ENCODE results near the gene MOB3A. TPM values are rescaled to one million over a fixed set of nuclear protein-coding genes. Genes with fewer than 3 reads are reported as not detected.

Gene MOB3A
- total and polyA plus RNA-seq, 2 of the 13 experiments (the other 11 are each of a cell fraction or from before 2014, with no cell fraction given): 3.5 to 17.8 TPM

DNA sequence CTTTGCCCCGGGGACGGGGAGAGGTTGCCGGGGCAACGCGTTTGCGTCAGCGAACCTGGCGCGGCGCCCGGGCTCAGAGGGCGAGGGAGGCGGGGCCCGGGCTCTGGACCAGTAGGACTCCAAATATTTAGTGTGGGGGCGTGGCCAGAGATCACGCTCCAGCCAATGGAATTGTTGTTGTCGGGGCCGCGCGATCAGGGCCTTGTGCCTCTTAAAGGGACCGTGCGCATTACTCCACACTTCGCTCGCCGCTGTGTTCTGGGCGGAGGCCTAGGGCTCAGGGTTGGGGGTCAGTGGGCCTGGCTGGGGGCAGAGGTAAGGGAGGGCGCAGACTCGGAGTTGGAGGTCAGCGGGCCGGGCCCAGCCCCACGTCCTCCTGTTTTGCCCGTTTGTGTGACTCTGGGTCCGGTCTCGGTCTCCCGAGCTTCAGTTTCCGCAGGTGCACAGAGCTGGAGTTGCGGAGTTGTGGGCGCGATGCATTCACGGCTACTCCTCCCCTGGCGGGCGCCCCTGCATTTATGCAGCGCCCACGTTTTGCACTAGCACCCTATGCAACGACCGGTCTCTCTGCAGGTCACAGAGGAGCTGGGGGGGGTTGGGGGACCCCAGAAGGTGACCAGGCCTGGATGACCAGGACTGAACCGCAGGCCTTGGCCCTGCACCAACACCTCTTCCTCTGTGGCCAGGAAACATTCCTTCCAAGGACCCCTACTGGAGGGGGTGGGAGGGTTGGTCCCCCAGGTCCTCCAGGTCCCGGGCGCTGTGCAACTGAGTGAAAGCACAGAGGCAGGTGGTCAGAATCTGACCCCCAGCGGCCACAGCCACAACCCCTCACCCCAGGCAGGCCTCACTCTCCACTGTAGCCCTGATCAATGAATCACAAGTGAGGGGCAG is 34.4 kb downstream of the MOB3A start (continued):
- TF ChIP-seq, protein P1, sequence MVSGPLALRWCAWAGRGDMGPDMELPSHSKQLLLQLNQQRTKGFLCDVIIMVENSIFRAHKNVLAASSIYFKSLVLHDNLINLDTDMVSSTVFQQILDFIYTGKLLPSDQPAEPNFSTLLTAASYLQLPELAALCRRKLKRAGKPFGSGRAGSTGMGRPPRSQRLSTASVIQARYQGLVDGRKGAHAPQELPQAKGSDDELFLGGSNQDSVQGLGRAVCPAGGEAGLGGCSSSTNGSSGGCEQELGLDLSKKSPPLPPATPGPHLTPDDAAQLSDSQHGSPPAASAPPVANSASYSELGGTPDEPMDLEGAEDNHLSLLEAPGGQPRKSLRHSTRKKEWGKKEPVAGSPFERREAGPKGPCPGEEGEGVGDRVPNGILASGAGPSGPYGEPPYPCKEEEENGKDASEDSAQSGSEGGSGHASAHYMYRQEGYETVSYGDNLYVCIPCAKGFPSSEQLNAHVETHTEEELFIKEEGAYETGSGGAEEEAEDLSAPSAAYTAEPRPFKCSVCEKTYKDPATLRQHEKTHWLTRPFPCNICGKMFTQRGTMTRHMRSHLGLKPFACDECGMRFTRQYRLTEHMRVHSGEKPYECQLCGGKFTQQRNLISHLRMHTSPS (CRISPR knock-in tag; IDR thresholded peaks at IDR 0.05; ENCODE audit: low read depth): no peak
- TF ChIP-seq, protein P2, sequence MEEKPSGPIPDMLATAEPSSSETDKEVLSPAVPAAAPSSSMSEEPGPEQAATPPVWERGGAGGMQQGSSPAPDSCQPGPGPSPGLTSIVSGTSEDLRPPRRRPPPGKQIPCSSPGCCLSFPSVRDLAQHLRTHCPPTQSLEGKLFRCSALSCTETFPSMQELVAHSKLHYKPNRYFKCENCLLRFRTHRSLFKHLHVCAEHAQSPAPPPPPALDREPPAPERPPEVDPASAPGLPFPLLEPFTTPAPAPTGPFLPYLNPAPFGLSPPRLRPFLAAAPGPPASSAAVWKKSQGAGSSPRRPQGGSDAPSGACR (CRISPR knock-in tag; IDR thresholded peaks at IDR 0.05): no peak
- TF ChIP-seq TBL1XR1 (IDR thresholded peaks at IDR 0.05; ENCODE audit: borderline replicate concordance, low read length, partially characterized antibody): no peak
- TF ChIP-seq, protein P3, sequence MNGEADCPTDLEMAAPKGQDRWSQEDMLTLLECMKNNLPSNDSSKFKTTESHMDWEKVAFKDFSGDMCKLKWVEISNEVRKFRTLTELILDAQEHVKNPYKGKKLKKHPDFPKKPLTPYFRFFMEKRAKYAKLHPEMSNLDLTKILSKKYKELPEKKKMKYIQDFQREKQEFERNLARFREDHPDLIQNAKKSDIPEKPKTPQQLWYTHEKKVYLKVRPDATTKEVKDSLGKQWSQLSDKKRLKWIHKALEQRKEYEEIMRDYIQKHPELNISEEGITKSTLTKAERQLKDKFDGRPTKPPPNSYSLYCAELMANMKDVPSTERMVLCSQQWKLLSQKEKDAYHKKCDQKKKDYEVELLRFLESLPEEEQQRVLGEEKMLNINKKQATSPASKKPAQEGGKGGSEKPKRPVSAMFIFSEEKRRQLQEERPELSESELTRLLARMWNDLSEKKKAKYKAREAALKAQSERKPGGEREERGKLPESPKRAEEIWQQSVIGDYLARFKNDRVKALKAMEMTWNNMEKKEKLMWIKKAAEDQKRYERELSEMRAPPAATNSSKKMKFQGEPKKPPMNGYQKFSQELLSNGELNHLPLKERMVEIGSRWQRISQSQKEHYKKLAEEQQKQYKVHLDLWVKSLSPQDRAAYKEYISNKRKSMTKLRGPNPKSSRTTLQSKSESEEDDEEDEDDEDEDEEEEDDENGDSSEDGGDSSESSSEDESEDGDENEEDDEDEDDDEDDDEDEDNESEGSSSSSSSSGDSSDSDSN (CRISPR knock-in tag; IDR thresholded peaks at IDR 0.05): peak; percentile 36
- no peak for TF ChIP-seq MEIS2 (CRISPR knock-in tag; IDR thresholded peaks at IDR 0.05)
- TF ChIP-seq ARNTL (CRISPR knock-in tag; IDR thresholded peaks at IDR 0.05): peak; percentile 57; the same call in 1 of the 2 replicates
- TF ChIP-seq, protein P4, sequence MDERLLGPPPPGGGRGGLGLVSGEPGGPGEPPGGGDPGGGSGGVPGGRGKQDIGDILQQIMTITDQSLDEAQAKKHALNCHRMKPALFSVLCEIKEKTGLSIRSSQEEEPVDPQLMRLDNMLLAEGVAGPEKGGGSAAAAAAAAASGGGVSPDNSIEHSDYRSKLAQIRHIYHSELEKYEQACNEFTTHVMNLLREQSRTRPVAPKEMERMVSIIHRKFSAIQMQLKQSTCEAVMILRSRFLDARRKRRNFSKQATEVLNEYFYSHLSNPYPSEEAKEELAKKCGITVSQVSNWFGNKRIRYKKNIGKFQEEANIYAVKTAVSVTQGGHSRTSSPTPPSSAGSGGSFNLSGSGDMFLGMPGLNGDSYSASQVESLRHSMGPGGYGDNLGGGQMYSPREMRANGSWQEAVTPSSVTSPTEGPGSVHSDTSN (CRISPR knock-in tag; IDR thresholded peaks at IDR 0.05): no peak
- TF ChIP-seq CBX5 (CRISPR knock-in tag; IDR thresholded peaks at IDR 0.05; ENCODE audit: borderline replicate concordance): 0 out of 2 replicates have a peak, but pooled peaks have one; percentile 39
- TF ChIP-seq ZNF7 (CRISPR knock-in tag; IDR thresholded peaks at IDR 0.05): 0 out of 2 replicates have a peak, but pooled peaks have one; percentile 16
- TF ChIP-seq GATAD2A (CRISPR knock-in tag; IDR thresholded peaks at IDR 0.05): no peak
- no peak for TF ChIP-seq ZNF430 (CRISPR knock-in tag; IDR thresholded peaks at IDR 0.05)
- TF ChIP-seq, protein P5, sequence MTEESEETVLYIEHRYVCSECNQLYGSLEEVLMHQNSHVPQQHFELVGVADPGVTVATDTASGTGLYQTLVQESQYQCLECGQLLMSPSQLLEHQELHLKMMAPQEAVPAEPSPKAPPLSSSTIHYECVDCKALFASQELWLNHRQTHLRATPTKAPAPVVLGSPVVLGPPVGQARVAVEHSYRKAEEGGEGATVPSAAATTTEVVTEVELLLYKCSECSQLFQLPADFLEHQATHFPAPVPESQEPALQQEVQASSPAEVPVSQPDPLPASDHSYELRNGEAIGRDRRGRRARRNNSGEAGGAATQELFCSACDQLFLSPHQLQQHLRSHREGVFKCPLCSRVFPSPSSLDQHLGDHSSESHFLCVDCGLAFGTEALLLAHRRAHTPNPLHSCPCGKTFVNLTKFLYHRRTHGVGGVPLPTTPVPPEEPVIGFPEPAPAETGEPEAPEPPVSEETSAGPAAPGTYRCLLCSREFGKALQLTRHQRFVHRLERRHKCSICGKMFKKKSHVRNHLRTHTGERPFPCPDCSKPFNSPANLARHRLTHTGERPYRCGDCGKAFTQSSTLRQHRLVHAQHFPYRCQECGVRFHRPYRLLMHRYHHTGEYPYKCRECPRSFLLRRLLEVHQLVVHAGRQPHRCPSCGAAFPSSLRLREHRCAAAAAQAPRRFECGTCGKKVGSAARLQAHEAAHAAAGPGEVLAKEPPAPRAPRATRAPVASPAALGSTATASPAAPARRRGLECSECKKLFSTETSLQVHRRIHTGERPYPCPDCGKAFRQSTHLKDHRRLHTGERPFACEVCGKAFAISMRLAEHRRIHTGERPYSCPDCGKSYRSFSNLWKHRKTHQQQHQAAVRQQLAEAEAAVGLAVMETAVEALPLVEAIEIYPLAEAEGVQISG (CRISPR knock-in tag; IDR thresholded peaks at IDR 0.05): no peak
- TF ChIP-seq SAP130 (CRISPR knock-in tag; IDR thresholded peaks at IDR 0.05; ENCODE audit: low read depth): 0 out of 2 replicates have a peak, but pooled peaks have one; percentile 8
- no peak for TF ChIP-seq YEATS4 (CRISPR knock-in tag; IDR thresholded peaks at IDR 0.05; ENCODE audit: borderline replicate concordance)
- TF ChIP-seq PCBP1 (IDR thresholded peaks at IDR 0.05; ENCODE audit: borderline replicate concordance, low read depth, low read length): 0 out of 2 replicates have a peak, but pooled peaks have one; percentile 49
- TF ChIP-seq ZNF788 (CRISPR knock-in tag; IDR thresholded peaks at IDR 0.05; ENCODE audit: borderline replicate concordance): 0 out of 2 replicates have a peak, but pooled peaks have one; percentile 3
- peak; percentile 70; the same call in 1 of the 2 replicates for TF ChIP-seq ZNF317 (CRISPR knock-in tag; IDR thresholded peaks at IDR 0.05)
- TF ChIP-seq, protein P6, sequence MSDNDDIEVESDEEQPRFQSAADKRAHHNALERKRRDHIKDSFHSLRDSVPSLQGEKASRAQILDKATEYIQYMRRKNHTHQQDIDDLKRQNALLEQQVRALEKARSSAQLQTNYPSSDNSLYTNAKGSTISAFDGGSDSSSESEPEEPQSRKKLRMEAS (IDR thresholded peaks at IDR 0.05): peak; percentile 68

All from HepG2 (cell line).